Mammary epithelial cell (primary cell): ENCODE measurements around the gene WDR19.

Experiments used
- CTCF ChIP-seq, 2 donors: IDR thresholded peaks in 1 of 2; conservative IDR thresholded peaks in 1 of 2; 2 replicates each; pipeline ENCODE4 v1.5.1; 2011 to 2012; ENCODE audit warnings: inconsistent platforms in 2 of 2, low read length in 2 of 2, mild to moderate bottlenecking in 2 of 2, control low read depth in 1 of 2, low read depth in 1 of 2; ENCODE audit not compliant: insufficient read depth in 1 of 2; ENCODE audit errors: extremely low read depth in 1 of 2
- EZH2 ChIP-seq: IDR thresholded peaks from 2 replicates; pipeline ENCODE4 v1.6.1; 2012; ENCODE audit warnings: low read length, inconsistent platforms, borderline replicate concordance

GRCh38 chr4:39279416-39279815 is 97.1 kb downstream of the WDR19 start:
- TF ChIP-seq CTCF (conservative IDR thresholded peaks at IDR 0.05 in 1 of 2, IDR thresholded peaks at IDR 0.05 in 1 of 2; ENCODE audit: extremely low read depth in 1 of 2, insufficient read depth in 1 of 2, low read depth in 1 of 2, low read length in 2 of 2) (no peak), EZH2 (no peak)
